Peyer's patch (tissue), 4 donors: ENCODE measurements around the gene CCDC180. TPM values are rescaled to one million over a fixed set of nuclear protein-coding genes. Genes with fewer than 3 reads are reported as not detected.

Source experiments
- DNase-seq, 3 donors: peaks; one replicate each; pipeline ENCODE4 v3.0.0-alpha.2; 2017 to 2019
- H3K27ac ChIP-seq, 4 donors: fragments of 200-600 bp; sonication (generic); one replicate each; pipeline ENCODE4 v1.5.1; 2016 to 2019
- H3K27me3 ChIP-seq, 2 donors: fragments of 200-600 bp; sonication (generic); one replicate each; pipeline ENCODE4 v1.5.1; 2019
- H3K36me3 ChIP-seq, 3 donors: fragments of 200-600 bp; sonication (generic); one replicate each; pipeline ENCODE4 v1.5.1; 2016 to 2019
- H3K4me1 ChIP-seq, 4 donors: fragments of 200-600 bp; sonication (generic); one replicate each; pipeline ENCODE4 v1.5.1; 2016 to 2019
- H3K4me3 ChIP-seq, 4 donors: fragments of 200-600 bp; sonication (generic); 1 replicate in 3 of 4; 2 replicates in 1 of 4; pipeline ENCODE4 v1.5.1; 2016 to 2019; ENCODE audit warnings: mild to moderate bottlenecking in 1 of 4
- H3K9me3 ChIP-seq, 4 donors: fragments of 200-600 bp; sonication (generic); one replicate each; pipeline ENCODE4 v1.5.1; 2016 to 2019; ENCODE audit warnings: mild to moderate bottlenecking in 1 of 4
- POLR2A ChIP-seq, 2 donors: fragments of 450-650 bp; IDR thresholded peaks; one replicate each; pipeline ENCODE4 v1.5.1; 2017; ENCODE audit warnings: antibody characterized with exemption in 2 of 2, mild to moderate bottlenecking in 2 of 2, moderate library complexity in 2 of 2
- total RNA-seq, 4 donors: library from RNA; depleted of rRNA; stranded (reverse); fragments of >200 nt; gene quantifications; one replicate each; pipeline ENCODE4 v1.1.0, GENCODE V29; 2016
- TF ChIP-seq, protein P1 (sequence below), 6 experiments: fragments of 450-650 bp in 4 of 6; fragments of 200-600 bp in 2 of 6; sonication (generic) in 1 of 6; IDR thresholded peaks; one replicate each; pipeline ENCODE4 v1.5.1; 2017 to 2019; ENCODE audit warnings: antibody characterized with exemption in 6 of 6, mild to moderate bottlenecking in 3 of 6, moderate library complexity in 1 of 6

Gene CCDC180
- total RNA-seq, 4 donors from 2014 or later, result 2.9 to 15.7 (median 8.4) TPM

DNA sequence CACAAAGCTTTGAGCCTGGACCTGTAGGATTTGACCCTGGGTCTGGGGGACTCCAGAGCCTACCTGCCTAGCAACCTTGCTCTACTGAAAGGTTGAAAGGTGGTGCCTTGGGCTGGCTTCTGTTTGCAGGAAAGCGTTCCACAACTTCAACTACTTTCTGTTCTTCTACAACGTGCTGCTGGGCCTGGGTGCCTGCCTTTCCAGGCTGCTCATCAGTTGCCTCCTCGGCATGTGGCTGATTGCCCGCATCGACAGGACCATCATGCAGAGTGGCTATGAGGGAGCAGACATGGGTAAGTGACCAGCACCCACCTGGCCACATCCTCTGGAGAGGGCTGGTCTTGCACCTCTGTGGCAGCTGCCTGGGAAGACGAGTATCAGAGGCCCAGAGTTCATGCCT, 13.6 kb upstream of the CCDC180 start:
- Histone ChIP-seq H3K4me1 (peaks cover 0 to 12% (median 0%) of the 10 kb centered on the region in 4 donors), H3K27ac (peak overlapping the region in 1 of 4 donors; percentile 35), H3K27me3 (no peaks in the 10 kb centered on the region), H3K4me3 (no peak overlapping the region), H3K9me3 (no peaks in the 10 kb centered on the region), H3K36me3 (peaks cover 0 to 17% (median 0%) of the 10 kb centered on the region in 3 donors)
- no peak for TF ChIP-seq POLR2A (IDR thresholded peaks at IDR 0.05)
- TF ChIP-seq, protein P1, sequence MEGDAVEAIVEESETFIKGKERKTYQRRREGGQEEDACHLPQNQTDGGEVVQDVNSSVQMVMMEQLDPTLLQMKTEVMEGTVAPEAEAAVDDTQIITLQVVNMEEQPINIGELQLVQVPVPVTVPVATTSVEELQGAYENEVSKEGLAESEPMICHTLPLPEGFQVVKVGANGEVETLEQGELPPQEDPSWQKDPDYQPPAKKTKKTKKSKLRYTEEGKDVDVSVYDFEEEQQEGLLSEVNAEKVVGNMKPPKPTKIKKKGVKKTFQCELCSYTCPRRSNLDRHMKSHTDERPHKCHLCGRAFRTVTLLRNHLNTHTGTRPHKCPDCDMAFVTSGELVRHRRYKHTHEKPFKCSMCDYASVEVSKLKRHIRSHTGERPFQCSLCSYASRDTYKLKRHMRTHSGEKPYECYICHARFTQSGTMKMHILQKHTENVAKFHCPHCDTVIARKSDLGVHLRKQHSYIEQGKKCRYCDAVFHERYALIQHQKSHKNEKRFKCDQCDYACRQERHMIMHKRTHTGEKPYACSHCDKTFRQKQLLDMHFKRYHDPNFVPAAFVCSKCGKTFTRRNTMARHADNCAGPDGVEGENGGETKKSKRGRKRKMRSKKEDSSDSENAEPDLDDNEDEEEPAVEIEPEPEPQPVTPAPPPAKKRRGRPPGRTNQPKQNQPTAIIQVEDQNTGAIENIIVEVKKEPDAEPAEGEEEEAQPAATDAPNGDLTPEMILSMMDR (IDR thresholded peaks at IDR 0.05), result no peak
- no peak for DNase-seq

DNA sequence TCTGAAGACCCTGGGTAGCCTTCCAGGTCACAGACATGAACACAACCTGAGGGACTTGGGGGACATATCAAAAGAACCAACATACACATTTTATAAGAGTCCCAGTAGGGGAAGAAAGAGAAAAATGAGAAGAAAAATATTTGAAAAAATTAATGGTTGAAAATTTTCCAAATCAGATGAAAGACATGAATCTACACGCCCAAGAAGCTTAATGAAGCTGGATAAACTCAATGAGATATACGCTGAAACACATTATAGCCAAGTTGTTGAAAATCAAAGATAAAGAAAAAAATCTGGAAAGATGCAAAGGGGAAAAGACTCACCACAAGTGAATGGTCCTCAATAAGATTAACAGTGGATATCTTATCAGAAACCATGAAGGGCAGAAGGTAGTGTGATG, 9.6 kb upstream of the CCDC180 start:
- H3K4me1 ChIP-seq, result peaks cover 0 to 12% (median 0%) of the 10 kb centered on the region in 4 donors
- H3K27me3 ChIP-seq, result no peaks in the 10 kb centered on the region
- no peaks in the 10 kb centered on the region for H3K36me3 ChIP-seq
- TF ChIP-seq, protein P1 (IDR thresholded peaks at IDR 0.05), result no peak
- TF ChIP-seq POLR2A (IDR thresholded peaks at IDR 0.05), result no peak
- H3K27ac ChIP-seq, result no peak overlapping the region
- H3K4me3 ChIP-seq, result no peak overlapping the region
- no peaks in the 10 kb centered on the region for H3K9me3 ChIP-seq
- no peak for DNase-seq

DNA sequence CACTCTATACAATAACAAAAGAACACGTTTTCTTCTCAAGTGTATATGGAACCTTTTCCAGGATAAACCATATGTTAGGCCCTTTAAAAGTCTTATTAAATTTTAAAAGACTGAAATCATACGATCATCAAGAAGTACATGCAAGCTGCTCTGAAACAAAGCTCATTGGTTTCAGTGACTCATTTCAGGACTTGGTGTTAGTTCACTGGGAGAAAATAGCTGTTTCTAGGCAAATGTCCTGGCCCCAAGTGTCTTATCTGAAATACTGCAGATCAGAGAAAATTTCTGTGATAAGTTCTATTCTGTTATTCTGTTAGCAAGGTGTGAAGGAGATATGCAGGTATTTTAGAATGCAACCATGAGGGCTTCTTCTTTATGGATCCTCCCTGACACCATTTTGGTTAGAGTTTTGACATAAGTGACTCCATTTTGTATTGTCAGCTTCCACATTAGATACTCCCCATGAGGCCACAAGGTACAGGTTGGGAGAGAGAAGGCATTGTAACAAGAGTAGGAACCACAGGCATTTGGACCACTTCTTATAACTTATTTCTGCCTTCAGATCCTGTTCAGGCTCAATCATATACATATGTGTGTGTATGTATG, 7.5 kb upstream of the CCDC180 start:
- TF ChIP-seq POLR2A (IDR thresholded peaks at IDR 0.05), result no peak
- TF ChIP-seq, protein P1 (IDR thresholded peaks at IDR 0.05), result no peak

DNA sequence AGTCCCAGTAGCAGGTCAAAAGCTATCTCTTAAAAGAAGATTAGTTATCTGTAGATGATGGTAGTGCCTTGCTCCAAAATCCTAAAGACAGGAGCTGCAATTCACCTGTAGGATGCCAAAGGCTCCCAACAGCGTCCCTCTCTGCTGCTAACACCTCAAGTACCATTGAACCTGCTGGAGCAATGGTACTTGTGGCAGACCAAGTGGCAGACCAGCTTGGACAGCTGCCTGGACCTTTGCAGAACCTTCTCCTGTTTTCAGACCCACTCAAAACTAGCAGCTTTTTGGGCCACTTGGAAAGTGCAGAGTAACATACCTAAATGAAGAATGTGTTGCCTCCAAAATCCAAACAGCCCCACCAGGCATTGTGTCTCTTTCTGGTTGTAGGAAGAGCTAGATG, 6.9 kb upstream of the CCDC180 start:
- no peak for DNase-seq
- TF ChIP-seq, protein P1 (IDR thresholded peaks at IDR 0.05), result no peak
- no peak for TF ChIP-seq POLR2A (IDR thresholded peaks at IDR 0.05)
- Histone ChIP-seq H3K27me3 (no peaks in the 10 kb centered on the region), H3K4me1 (no peaks in the 10 kb centered on the region), H3K36me3 (no peaks in the 10 kb centered on the region), H3K4me3 (no peak overlapping the region), H3K9me3 (no peaks in the 10 kb centered on the region), H3K27ac (no peak overlapping the region)

More for the DNA sequence above, 7.5 kb upstream of the CCDC180 start:
- DNase-seq, result no peak
- H3K4me1 ChIP-seq, result no peaks in the 10 kb centered on the region
- H3K36me3 ChIP-seq, result no peaks in the 10 kb centered on the region
- no peaks in the 10 kb centered on the region for H3K27me3 ChIP-seq
- H3K4me3 ChIP-seq, result no peak overlapping the region
- no peak overlapping the region for H3K27ac ChIP-seq
- no peaks in the 10 kb centered on the region for H3K9me3 ChIP-seq

DNA sequence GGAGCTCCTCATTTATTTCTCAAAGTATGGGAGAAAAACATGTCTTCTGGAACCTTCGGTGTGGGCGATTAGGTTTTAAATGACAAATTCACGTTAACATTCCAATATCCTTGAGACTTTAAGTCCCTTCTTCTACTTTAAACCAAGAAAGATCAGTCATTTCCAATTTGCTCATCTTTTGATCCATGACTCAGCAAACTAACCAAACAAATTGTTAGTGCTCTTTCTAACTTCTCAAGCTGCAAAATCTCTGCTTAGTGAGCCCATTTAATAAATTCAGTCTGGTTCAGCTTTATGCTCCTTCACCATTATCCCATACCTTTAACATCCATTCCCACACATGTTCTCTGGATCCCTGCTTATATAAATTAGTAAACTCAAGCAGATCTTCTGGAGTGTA, 5.5 kb upstream of the CCDC180 start:
- Histone ChIP-seq H3K27ac (no peak overlapping the region), H3K9me3 (no peaks in the 10 kb centered on the region), H3K36me3 (no peaks in the 10 kb centered on the region), H3K4me3 (no peak overlapping the region), H3K27me3 (no peaks in the 10 kb centered on the region), H3K4me1 (peaks cover 0 to under 1% (median 0%) of the 10 kb centered on the region in 4 donors)
- DNase-seq, result no peak
- TF ChIP-seq, protein P1 (IDR thresholded peaks at IDR 0.05), result no peak
- no peak for TF ChIP-seq POLR2A (IDR thresholded peaks at IDR 0.05)
